Liver (tissue), 3 donors: ENCODE data around the gene ZNF691.

Experiments
- EGR1 ChIP-seq, 2 donors: IDR thresholded peaks; 2 replicates each; pipeline ENCODE4 v1.6.1; 2016 to 2018; ENCODE audit warnings: antibody characterized with exemption in 2 of 2, low read depth in 2 of 2
- TF ChIP-seq, protein P1 (sequence below): fragments of 150-350 bp; IDR thresholded peaks from 2 replicates; pipeline ENCODE4 v1.5.1; 2017; ENCODE audit warnings: improper control_type of control experiment, low read depth, low read length; ENCODE audit not compliant: missing input control
- TF ChIP-seq, protein P2 (sequence below): IDR thresholded peaks from 2 replicates; pipeline ENCODE4 v1.6.1; 2016; ENCODE audit warnings: antibody characterized with exemption, mild to moderate bottlenecking
- donor health status: healthy.
- donor health status: healthy.

DNA sequence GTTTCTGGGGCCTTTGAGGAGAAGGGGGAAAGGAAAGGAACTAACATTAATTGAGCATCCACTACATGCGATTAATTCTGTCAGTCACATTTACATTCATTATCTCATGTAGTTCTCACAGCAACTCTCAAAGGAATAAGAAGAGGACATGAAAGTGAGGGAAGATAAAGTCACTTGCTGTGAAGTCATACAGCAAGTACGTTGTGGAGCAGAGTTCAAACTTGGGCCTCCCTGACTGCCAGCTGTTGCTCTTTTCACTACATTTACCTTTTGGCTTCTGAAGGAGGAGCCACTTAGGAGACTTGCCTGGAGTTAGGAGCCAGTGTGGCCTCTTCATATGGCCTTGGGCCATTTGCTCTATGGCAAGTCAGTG, 6.2 kb downstream of the ZNF691 start:
- TF ChIP-seq, protein P1, sequence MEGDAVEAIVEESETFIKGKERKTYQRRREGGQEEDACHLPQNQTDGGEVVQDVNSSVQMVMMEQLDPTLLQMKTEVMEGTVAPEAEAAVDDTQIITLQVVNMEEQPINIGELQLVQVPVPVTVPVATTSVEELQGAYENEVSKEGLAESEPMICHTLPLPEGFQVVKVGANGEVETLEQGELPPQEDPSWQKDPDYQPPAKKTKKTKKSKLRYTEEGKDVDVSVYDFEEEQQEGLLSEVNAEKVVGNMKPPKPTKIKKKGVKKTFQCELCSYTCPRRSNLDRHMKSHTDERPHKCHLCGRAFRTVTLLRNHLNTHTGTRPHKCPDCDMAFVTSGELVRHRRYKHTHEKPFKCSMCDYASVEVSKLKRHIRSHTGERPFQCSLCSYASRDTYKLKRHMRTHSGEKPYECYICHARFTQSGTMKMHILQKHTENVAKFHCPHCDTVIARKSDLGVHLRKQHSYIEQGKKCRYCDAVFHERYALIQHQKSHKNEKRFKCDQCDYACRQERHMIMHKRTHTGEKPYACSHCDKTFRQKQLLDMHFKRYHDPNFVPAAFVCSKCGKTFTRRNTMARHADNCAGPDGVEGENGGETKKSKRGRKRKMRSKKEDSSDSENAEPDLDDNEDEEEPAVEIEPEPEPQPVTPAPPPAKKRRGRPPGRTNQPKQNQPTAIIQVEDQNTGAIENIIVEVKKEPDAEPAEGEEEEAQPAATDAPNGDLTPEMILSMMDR, result no peak
- TF ChIP-seq, protein P2, sequence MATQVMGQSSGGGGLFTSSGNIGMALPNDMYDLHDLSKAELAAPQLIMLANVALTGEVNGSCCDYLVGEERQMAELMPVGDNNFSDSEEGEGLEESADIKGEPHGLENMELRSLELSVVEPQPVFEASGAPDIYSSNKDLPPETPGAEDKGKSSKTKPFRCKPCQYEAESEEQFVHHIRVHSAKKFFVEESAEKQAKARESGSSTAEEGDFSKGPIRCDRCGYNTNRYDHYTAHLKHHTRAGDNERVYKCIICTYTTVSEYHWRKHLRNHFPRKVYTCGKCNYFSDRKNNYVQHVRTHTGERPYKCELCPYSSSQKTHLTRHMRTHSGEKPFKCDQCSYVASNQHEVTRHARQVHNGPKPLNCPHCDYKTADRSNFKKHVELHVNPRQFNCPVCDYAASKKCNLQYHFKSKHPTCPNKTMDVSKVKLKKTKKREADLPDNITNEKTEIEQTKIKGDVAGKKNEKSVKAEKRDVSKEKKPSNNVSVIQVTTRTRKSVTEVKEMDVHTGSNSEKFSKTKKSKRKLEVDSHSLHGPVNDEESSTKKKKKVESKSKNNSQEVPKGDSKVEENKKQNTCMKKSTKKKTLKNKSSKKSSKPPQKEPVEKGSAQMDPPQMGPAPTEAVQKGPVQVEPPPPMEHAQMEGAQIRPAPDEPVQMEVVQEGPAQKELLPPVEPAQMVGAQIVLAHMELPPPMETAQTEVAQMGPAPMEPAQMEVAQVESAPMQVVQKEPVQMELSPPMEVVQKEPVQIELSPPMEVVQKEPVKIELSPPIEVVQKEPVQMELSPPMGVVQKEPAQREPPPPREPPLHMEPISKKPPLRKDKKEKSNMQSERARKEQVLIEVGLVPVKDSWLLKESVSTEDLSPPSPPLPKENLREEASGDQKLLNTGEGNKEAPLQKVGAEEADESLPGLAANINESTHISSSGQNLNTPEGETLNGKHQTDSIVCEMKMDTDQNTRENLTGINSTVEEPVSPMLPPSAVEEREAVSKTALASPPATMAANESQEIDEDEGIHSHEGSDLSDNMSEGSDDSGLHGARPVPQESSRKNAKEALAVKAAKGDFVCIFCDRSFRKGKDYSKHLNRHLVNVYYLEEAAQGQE, result no peak
- no peak for TF ChIP-seq EGR1 (IDR thresholded peaks at IDR 0.05; ENCODE audit: low read depth in 2 of 2)
